ENCODE data around the gene ISOC2.
"Not testable (repeated sequence)": the region's sequence is repeated elsewhere in the genome, so short reads cannot be mapped to it uniquely, and the experiment has no call there.

Gene ISOC2, protein sequence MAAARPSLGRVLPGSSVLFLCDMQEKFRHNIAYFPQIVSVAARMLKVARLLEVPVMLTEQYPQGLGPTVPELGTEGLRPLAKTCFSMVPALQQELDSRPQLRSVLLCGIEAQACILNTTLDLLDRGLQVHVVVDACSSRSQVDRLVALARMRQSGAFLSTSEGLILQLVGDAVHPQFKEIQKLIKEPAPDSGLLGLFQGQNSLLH

DNA sequence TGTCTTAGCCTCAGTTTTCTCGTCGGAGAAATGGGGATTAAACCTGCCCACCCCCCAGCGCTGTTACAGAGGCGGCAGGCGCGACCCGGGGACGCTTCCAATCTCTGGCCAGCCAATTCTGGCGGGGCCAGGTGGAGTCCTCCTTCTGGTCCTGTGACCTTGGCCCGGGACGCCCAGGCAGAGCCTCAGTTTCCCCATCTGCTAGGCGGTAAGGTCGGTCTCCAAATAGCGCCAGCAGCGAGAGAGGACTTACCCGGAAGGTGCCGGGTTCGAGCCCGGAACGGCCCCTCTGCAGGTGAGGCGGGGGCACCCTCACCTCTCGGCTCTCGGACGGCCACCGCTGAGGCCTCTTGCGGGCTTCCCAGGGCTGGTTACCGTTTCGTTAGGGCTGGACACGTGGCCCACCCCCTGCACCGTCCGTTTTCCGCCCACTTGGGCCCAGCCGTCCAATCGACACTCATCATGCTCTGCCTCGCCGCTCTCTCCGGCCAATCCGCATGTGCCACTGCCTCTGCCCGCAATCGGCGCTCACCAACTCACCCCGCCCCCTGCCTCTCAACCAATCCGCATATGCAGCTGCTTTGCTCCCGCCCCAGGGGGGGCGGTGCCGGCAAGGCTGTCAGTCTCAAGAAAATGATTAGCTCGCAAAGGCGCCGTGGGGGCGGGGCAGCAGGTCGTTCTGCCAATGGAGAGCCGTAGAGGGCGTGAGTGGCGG lies at the start of gene ISOC2:
TSS of gene ISOC2 (minus strand) at position 384 of the 715 bp plus-strand sequence. CDS start 5,156 bp downstream, outside the sequence.
- DNase-seq = peak; percentile 94 to 99

DNA sequence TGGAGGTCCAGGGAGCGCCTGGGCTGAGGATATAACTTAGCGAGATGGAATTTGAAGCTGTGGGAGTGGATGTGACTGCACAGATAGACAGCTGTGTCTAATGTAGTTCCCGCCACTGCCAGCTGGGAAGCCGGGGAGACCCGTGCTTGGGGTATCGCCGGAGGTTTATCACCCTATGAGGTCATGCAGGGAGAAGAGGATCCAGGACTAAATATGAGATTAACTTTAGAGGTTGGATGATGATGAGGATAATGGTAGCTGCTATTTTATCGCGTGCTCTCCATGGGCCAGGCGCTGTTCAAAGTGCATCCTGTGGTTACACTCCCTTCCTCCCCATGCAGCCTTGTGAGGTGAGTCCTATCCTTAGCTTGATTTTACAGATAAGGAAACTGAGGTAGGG lies 46.7 kb upstream of the ISOC2 start:
- no peak for DNase-seq

DNA sequence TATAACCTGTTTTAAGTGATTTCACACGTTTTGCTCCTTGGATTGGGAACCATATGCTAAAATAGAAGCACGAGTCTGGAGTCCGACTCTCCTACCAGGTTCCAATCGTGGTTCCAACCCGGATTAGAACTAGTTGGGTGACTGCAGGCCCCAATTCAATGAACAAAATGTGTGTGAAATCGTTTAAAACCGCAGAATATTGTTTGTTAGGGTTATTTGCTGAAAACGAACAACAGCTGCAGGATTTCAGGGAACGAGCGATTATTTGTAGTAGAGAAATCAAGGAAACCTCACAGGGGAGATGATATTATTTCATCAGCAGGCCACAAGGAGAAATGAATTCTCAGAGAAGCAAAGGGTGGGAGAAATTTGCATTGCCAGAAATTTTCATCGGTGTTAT lies 43.5 kb upstream of the ISOC2 start:
- DNase-seq = no peak

DNA sequence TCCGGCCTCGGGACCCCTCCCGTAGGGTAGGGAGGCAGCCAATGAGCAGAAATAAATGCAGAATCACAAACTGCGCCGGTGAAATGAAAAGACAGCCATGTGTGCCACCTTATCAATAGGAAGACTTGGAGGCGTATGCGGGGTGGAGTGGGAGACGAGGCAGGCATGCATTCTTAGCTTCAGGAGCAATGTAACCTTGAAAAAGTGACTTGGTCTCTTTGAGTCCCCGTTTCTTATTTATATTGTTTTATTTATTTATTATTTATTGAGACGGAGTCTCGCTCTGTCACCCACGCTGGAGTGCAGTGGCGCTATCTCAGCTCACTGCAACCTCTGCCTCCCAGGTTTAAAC lies 42.8 kb upstream of the ISOC2 start:
- no peak for DNase-seq

DNA sequence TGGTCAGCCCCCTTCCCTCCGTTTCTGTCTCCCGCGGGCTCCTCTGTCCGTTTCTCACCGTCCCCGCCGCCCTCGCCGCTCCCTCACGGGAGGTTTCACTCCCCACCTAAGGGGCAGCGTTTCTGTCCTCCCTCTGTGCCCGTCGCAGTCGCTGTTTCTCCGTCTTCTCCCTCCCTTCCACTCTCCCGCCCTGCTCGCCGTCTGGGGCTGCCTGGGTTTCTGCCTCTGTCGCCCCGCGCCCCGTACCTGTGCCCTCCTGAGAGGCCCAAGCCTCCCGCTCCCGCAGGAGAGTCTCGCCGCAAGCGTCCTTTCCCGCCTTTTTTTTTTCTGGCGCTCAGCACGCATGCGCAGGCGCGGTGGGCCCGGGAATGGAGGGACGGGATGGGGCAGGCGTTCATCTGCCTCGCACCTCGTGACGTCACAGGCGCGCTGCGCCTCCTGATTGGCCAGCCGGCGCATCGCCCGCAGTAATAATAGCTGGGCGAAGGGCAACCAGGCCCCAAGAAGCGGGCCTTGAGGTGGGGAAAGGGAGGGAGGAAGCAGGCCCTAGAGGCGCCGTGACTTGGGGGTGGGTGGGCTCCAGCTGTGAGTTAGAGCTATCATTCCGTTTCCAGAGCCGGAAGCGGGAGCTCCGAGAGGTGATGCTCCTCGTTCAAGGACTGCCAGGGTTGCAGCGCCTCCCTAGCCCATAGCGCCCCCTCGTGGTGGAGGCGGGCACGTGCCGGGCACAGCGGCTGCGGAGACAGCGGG lies 42.2 kb upstream of the ISOC2 start:
- peak in 1 of 2 experiments; percentile 87 for DNase-seq

DNA sequence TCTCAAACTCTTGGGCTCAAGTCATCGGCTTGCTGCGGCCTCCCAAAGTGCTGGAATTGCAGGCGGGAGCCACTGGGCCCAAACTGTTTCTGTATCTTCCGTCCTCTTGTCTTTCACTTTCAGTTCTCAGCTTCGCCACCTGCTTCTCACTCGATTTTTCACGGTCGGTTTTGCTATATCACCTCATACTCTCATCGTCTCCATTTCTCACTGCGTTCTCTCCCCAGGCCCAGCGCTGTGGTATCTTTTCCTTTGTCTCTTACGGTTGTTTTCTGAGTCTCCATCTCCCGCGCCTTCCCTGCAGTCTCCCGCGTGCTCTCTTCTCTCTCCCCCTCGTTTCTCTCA lies 41.7 kb upstream of the ISOC2 start:
- no peak for DNase-seq

DNA sequence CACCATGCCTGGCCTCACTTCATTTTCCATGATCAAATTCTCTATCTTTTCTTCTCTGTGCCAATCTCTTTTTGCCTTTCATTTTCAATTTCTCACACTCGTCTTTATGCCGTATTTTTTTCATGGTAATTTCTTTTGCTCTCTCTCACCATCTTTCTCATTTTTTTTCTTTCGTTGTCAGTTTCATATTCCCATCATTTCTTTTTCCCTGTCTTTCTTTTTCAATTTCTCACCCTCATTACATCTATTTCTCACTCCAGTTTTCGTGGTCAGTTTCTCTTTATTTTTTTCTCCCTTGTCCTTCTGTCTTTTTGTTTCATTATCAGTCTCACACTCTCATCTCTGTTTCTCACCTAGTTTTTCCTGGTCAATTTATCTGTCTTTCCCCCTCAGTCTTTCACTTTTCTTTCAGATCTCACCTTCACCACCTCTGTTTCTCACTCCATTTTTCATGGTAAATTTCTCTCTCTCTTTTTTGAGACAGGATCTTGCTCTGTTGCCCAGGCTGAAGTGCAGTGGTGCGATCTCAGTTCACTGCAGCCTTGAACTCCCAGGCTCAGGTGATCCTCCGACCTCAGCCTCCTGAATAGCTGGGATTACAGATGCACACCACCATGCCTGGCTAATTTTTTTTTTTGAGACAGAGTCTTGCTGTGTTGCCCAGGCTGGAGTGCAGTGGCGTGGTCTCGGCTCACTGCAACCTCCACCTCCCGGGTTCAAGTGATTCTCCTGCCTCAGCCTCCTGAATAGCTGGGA lies 40.9 kb upstream of the ISOC2 start:
- no peak for DNase-seq

DNA sequence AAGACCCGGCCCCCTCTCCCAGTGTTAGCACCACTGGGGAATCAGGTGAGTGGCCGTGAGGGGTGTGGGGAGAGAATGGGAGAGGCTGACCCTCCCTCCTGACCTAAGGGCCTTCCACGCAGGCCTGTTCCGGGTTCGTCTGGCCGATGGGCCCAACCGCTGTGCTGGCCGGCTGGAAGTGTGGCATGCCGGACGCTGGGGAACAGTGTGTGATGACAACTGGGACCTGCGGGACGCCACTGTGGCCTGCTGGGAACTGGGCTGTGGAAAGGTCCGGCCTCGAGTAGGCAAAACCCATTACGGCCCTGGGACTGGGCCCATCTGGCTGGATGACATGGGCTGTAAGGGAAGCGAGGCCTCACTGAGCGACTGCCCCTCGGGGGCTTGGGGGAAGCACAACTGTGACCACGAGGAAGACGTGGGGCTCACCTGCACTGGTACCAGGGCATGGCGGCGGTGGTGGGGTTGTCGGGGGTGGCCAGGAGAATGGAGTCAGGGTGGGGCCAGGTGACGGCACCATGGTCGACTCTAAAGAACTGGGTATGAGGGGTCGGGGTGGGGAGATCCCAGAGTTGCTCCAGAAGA lies 39.0 kb upstream of the ISOC2 start:
- DNase-seq = no peak

DNA sequence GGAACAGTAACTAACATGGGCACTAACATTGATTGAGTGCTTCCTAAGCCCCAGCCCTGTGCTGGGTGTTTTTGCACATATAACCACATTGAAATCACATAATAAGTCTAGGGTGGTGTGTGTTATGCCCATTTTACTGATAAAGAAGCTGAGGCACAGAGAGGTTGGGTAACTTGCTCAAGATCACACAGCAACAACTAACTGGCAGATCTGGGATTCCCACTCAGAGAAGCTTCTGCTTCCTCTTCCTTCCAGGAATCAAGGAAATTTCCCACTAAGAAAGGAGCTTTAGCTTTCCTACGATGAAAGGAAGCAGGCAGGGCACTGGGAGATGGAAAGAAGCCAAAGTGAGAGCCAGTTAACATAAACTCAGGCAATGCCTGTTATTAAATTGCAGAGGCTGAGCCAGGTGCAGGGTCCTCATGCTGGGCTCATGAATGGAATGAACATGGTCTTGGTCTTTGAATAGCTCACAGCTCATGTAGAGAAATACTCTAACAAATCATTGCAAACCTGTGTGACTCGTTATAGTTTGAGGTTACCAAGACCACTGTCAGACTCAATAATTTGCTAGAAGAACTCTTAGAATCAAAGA lies 36.9 kb upstream of the ISOC2 start:
- no peak for DNase-seq

DNA sequence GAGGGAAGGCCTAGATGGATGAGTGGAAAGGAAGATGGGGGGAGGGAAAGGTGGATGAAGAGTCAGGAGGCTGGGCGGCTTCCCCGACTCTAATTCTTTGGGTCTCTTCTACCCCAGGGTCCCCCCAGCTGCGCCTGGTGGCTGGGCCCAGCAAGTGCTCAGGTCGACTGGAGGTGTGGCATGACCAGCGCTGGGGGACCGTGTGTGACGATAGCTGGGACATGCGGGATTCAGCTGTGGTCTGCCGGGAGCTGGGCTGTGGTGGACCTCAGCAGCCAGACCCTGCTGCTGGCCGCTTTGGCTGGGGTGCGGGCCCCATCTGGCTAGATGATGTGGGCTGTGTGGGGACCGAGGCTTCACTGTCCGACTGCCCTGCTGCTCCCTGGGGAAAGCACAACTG lies 36.3 kb upstream of the ISOC2 start:
- no peak for DNase-seq

DNA sequence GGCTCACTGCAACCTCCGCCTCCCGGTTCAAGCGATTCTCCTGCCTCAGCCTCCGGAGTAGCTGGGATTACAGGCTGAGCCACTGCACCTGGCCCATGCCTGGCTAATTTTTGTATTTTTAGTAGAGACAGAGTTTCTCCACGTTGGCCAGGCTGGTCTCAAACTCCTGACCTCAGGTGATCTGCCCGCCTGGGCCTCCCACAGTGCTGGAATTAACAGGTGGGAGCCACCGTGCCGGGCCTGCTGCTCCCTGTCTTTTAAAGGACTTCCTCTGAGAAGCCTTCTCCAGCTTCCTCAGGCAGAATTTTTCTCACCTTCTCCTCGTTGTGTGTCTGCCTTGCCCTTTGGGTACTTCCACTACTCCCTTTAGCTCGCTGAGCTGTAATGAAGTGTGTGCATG lies 35.4 kb upstream of the ISOC2 start:
- DNase-seq = not testable (repeated sequence)

DNA sequence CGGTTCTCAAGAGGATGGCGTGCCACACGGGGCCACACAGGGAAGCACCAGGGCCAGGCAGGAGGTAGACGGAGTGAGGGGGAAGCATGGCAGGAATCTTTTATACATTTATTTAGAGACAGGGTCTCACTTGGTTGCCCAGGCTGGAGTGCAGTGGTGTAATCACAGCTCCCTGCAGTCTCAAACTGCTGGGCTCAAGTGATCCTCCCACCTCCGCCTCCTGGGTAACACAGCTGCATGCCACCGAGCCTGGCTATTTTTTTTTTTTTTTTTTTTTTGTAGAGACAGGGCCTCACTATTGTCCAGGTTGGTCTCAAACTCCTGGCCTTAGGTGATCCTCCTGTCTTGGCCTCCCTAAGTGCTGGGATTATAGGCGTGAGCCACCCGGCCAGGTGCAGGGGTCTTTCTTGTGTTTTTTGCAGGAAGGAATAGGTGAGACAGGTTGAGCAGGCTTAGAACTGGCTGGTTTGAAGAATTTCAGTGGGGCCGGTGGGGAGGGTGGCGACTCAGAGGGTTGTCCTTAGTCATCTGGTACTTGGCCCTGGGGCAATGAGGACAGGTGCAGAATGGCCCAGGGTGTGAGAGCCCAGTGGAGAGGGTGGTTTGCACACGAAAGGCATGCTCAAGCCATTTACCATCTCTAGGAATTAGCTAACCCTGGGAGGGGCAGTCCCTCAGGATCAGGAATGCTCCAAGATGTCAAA lies 34.4 kb upstream of the ISOC2 start:
- no peak for DNase-seq

DNA sequence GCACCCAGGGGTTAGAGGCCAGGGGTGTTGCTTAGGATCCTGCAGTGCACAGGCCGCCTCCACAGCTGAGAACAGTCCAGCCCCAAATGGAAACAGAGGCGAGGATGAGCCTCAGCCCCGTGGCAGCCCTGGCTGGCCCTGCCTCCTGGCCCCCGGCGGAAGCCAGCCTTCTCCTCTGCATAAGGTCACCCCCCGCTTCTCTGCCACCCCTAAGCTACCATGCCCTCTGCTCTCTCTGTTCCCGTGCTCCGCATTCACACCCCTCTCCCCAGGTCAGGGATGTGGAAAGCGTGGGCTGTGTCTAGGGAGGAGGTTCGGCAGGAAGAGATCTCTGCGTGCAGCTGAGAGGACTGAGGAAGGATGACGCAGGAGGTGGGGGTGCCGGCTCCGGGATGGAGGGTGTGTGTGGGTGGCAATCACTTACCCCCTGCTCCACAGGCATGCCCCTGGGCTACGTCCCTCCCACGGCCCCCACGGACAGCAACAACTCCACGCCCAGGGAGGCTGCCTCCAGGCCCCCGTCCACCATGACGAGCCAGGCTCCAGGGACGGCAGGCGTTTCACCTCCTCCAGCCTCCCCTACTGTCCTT lies 32.8 kb upstream of the ISOC2 start:
- DNase-seq = no peak

DNA sequence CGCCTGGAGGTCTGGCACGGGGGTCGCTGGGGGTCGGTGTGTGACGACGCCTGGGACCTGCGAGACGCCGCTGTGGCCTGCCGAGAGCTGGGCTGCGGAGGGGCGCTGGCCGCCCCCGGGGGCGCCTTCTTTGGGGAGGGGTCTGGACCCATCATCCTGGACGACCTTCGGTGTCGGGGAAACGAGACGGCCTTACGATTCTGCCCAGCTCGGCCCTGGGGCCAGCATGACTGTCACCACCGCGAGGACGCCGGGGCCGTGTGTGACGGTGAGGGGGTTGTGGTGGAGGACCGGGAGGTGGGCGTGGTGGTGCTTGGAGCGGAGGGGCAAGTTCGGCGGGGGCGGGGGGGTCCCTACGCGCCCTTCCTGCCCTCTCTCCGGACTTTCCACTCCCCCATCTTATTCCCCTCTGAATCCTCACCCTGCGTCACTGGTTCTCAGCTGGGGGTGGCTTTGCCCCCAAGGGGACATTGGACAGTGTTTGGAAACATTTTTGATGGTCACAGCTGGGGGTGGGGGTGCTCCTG lies 32.3 kb upstream of the ISOC2 start:
- DNase-seq = no peak

DNA sequence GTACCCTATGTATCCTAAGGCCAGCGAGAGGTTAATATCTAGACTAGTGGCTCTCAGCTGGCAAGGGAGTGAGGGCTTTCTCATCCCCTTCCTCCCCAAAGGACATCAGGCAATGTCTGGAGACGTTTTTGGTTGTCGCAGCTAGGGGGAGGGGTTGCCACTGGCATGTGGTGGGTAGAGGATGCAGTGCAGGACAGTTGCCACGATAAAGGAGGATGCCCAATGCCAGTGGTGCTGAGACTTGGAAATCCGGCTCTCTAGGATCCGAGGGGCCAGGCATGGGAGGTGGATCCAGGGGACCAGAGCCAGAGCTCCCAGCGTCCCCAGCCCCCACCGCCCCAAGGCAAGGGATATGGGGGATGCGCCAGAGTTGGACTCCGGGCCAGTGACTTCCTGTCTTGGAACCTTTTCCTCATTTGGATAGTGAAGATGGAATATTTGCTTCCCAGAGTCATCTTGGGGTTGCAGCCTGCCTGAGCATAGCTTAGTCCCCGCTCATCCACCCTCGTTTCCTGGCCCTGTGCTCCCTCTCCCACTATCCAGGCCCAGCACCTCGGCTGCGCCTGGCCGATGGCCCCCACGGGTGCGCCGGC lies 31.7 kb upstream of the ISOC2 start:
- no peak for DNase-seq

DNA sequence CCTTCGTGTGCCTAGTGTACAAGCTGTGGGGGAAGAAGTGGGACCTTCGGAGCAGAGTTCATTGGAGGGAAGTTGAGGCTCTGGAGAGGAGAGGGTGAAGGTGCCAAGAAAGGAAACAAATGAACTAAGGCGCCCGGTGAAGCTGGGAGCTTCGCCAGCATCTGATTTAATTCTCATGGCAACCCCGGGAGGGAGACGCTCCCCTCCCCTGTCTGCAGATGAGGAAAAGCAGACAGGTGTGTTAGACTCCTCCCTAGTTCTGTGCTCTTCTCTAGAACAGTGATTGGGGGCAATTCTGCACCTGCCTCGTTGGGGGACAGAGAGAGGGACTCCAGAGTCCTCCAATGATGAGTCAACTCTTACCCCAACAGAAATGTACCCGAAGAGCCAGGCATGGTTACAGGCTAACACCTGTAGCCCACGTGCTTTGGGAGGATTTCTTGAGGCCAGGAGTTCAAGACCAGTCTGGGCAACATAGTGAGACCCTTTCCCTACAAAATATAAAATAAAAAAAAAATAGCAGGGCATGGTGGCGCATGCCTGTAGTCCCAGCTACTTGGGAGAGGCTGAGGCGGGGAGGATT lies 31.0 kb upstream of the ISOC2 start:
- DNase-seq = no peak

DNA sequence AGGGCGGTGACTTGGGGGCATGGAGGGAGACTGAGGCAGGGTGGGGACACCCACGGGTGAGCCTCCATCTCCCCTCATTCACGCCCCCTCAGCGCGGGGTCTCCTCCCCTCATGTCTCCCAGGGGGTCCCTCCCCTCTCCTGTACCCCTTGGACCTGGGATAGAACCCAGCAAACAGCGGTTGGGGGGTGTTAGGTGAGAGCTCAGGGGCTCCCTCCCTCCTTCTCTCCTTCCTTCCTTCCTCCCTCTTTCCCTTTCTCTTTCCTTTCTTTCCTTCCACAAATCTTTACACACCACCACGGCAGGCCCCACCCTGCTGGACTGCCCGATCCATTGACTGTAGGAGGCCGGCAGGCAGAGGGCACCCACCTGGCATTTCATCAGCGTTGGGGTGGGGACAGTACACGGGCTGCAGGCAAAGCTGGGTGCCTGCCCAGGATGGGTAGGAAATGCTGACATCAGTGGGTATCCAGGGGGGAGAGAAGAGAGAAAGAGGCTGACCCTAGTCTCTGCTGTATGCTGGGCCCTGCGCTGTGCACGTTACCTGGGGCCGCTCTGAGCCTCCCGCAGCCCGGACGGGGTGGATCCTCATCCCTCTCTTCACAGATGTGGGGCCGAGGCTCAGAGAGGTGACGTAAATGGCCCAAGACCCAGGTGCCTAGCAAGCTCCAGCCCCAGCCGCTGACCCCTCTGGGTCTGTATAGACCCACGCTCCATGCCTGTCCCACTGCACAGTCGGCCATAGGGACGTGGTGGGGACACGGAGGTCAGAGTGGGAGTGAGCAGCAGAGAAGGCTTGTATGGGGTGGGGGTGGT lies 30.3 kb upstream of the ISOC2 start:
- no peak for DNase-seq

DNA sequence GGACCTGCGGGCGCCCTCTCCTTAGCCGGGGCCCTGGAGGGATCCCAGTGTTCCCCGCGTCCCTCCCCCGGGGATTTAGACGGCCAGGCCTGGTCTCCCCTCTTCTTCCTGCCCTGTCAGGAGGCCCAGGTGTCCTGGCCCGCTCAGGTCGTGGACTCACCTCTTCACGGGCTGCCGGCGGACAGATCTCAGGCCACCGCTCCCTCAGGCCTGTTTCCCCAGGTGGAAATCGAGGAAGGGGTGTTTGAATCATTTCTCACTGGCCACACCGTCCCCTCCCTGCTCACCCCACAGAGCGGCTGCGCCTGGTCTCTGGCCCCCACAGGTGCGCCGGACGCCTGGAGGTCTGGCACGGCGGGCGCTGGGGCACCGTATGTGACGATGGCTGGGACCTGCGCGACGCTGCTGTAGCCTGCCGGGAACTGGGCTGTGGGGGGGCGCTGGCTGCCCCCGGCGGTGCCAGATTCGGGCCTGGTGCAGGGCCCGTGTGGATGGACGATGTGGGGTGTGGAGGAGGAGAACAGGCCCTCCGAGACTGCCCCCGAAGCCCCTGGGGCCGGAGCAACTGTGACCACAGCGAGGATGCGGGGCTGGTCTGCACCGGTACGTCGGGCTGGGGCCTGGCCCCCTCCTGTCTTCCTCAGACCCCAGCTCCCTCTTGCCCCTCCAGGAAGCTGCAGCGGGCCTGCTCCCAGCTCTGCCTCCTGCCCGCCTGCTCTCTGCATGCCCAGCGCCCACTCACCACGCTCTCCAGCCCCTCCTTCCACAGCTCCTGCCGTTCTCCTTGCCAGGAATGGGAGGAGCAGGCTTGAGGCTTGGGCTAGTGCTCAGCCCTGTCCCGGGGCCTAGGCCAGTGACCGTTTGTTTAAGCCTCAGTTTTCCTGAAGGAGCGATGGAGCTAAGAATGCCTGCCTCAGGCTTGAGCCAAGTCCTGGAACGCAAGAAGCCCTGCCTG lies 29.3 kb upstream of the ISOC2 start:
- DNase-seq = no peak

Data from cerebellar nuclear complex (tissue), 1 donor.